Gastrocnemius medialis (tissue), 4 donors: ENCODE results near the gene SH2D3A.

Source experiments
- CTCF ChIP-seq, 5 experiments: fragments of 450-650 bp in 3 of 5; fragments of 200-600 bp in 2 of 5; sonication (generic) in 2 of 5; IDR thresholded peaks in 4 of 5; conservative IDR thresholded peaks in 1 of 5; 1 replicate in 4 of 5; 2 replicates in 1 of 5; pipeline ENCODE4 v1.5.1; 2016 to 2019; ENCODE audit warnings: antibody characterized with exemption in 5 of 5, mild to moderate bottlenecking in 3 of 5, moderate library complexity in 3 of 5
- POLR2A ChIP-seq, 2 donors: fragments of 450-650 bp; IDR thresholded peaks; one replicate each; pipeline ENCODE4 v1.6.1; 2017; ENCODE audit warnings: antibody characterized with exemption in 2 of 2, mild to moderate bottlenecking in 2 of 2, moderate library complexity in 2 of 2

GRCh38 chr19:6812612-6813011 lies 45.4 kb upstream of the SH2D3A start:
- TF ChIP-seq CTCF (IDR thresholded peaks at IDR 0.05 in 4 of 5, conservative IDR thresholded peaks at IDR 0.05 in 1 of 5) (no peak), POLR2A (IDR thresholded peaks at IDR 0.05) (no peak)
